Esophagus squamous epithelium (tissue), 4 donors: ENCODE results near the gene DNMT3A.

ENCODE experiments used
- POLR2A ChIP-seq, 4 donors: fragments of 450-650 bp; IDR thresholded peaks; one replicate each; pipeline ENCODE4 v1.6.1; 2017; ENCODE audit warnings: antibody characterized with exemption in 4 of 4, mild to moderate bottlenecking in 4 of 4, moderate library complexity in 3 of 4
- TF ChIP-seq, protein P1 (sequence below), 6 experiments: fragments of 450-650 bp in 4 of 6; fragments of 200-600 bp in 2 of 6; sonication (generic) in 2 of 6; IDR thresholded peaks; one replicate each; pipeline ENCODE4 v1.5.1; 2016 to 2019; ENCODE audit warnings: antibody characterized with exemption in 6 of 6, mild to moderate bottlenecking in 4 of 6, moderate library complexity in 4 of 6

- TF ChIP-seq, protein P1, sequence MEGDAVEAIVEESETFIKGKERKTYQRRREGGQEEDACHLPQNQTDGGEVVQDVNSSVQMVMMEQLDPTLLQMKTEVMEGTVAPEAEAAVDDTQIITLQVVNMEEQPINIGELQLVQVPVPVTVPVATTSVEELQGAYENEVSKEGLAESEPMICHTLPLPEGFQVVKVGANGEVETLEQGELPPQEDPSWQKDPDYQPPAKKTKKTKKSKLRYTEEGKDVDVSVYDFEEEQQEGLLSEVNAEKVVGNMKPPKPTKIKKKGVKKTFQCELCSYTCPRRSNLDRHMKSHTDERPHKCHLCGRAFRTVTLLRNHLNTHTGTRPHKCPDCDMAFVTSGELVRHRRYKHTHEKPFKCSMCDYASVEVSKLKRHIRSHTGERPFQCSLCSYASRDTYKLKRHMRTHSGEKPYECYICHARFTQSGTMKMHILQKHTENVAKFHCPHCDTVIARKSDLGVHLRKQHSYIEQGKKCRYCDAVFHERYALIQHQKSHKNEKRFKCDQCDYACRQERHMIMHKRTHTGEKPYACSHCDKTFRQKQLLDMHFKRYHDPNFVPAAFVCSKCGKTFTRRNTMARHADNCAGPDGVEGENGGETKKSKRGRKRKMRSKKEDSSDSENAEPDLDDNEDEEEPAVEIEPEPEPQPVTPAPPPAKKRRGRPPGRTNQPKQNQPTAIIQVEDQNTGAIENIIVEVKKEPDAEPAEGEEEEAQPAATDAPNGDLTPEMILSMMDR (IDR thresholded peaks at IDR 0.05): no peak
- TF ChIP-seq POLR2A (IDR thresholded peaks at IDR 0.05): no peak
These were observed 9.2 kb downstream of the DNMT3A start for GRCh38 chr2:25332571-25332970.
